GM04504 (cell line): ENCODE data around the gene LATS2.
A peak's percentile ranks its signal among the peaks of the same experiment; 100 is the strongest.
"Not testable (repeated sequence)": the region's sequence is repeated elsewhere in the genome, so short reads cannot be mapped to it uniquely, and the experiment has no call there.

Source experiments
- DNase-seq: peaks from one replicate; pipeline ENCODE4 v3.0.0-alpha.2; 2012; ENCODE audit warnings: low read depth

Gene LATS2

GRCh38 chr13:21075379-21076249 lies 14.2 kb upstream of the LATS2 start:
- no peak for DNase-seq

DNA sequence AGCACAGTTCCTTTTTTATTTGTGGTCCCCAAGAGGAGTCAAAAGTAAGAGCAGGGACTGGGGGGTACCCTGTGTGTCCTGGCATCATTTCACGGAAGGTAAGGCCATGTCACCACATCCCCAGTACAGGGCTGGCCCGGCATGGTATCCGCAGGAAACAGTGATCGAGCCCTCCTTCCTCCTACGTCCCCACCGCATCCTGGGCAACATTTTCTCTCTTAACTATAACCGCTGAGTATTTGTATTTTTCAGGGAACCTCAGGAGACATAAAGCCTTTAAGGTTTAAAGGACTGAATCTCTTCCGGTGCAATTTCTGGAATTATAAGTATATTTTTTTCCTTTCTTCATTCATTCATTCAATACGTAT lies 13.6 kb upstream of the LATS2 start:
- DNase-seq: no peak

GRCh38 chr13:21074546-21074945 lies 13.2 kb upstream of the LATS2 start:
- no peak for DNase-seq

DNA sequence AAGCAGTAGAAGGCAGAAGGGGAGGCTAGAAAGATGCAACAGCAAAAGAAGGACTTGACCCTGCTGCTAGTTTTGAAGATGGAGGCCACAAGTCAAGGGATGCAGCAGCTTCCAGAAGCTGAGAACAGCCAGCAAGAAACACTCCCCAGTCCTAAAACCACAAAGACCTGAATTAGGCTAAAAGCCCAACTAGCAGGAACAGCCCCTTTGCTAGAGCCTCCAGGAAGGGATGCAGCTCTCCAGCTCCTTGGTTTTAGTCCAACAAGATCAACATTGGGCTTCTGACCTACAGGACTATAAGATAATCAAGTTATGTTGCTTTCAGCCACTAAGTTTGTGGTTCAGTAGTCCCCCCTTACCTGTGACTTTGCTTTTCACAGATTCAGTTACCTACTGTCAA lies 10.5 kb upstream of the LATS2 start:
- no peak for DNase-seq

GRCh38 chr13:21071015-21071414 lies 9.6 kb upstream of the LATS2 start:
- DNase-seq: no peak

GRCh38 chr13:21069561-21070004 lies 8.2 kb upstream of the LATS2 start:
- DNase-seq: peak; percentile 94

- no peak for DNase-seq
Observed at GRCh38 chr13:21067848-21068247, 6.5 kb upstream of the LATS2 start.

- no peak for DNase-seq
Observed at GRCh38 chr13:21066946-21067345, 5.6 kb upstream of the LATS2 start.

GRCh38 chr13:21065686-21066085 lies 4.3 kb upstream of the LATS2 start:
- DNase-seq: no peak

DNA sequence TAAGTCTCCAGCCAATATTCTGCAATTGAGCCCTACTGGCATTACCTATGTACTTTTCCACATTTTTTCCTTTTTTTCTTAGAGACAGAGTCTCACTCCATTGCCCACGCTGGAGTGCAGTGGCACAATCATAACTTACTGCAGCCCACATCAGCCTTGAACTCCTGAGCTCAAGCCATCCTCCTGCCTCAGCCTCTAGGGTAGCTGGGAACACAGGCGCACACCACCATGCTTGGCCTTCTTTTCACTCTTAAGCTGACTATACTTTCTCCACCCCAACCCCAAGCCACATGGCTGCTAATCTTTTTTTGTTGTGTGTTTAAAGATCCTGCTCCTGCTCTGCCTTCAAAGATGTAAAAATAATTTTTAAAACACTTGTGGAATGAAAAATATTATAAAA lies 1.6 kb upstream of the LATS2 start:
- no peak for DNase-seq

DNA sequence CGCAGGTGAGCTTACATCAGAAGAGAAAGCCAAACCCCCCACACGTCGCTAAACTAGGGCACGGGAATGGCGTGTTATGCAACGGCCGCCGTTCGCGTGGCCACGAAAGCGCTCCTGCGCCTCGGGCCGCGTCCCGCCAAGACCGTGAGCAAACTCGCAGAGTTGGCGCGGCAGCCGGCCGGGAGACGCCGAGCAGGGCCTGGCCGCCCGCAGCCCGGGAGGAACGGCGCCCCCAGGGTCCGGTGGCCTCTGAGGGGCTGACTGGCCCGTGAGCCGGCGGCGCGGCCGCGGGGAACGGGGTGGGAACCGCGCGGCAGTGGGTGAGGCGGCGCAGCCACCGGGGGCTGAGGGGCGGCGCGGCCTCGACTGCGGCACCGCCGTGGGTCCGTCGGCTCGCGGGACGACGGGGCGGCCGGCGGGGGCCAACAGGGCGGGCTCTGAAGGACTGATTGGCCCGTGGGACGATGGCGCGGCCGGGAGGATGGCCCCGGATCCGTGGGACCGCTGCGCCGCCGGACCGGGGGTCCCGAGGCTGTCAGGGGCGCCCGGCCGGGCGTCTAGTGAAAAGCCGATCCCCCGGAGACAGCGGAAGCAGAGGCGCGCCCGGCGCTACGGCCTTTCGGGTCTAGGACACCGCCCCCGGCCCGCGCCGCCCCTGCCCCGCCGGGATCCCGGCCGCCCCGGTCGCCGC lies 903 bp downstream of the LATS2 start:
- DNase-seq: no peak

DNA sequence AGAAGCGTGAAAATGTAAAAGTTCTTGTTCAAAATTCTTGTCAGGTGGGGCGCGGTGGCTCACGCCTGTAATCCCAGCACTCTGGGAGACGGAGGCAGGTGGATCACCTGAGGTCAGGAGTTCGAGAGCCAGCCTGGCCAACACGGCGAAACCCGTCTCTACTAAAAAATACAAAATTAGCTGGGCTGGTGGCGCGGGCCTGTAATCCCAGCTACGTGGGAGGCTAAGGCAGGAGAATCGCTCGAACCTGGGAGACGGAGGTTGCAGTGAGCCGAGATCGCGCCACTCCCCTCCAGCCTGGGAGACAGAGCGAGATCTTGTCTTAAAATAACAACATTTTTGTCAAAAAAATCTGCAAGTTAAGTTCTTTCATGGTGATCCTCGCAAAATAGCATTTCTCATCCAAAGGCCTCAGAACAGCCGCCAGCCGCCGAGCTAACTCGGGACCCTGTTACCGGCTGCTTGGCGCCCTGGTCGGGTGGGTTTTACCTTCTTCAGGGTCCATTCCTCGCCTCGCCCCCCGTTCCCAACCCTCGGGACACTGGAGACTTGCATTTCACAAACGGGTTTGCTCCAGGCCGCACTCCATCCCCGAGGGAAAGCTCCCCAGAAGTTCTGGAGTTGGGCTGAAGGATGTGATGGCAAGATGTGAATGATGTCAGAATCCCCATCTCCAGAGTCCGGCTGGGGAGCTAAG lies 1.6 kb downstream of the LATS2 start:
- no peak for DNase-seq

DNA sequence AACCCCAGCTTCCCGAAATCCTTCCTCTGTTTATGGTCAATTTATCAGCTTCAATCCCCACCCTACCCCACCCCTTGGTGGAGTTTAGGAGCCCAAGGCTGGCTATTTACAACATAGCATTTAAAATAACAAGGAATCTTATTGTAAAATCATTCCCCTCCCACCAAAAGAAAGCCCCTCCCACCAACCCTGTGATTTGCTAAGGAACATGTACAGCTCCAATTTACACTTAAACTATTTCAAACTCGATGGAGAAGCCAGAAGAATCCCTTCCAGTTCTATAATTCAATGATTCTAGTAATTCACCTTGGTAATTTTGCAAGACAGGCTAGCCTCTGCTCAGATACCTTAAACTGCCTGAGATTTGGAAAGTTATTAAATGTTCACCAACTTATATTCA lies 3.0 kb downstream of the LATS2 start:
- no peak for DNase-seq

- DNase-seq: no peak
Observed at GRCh38 chr13:21055511-21056045, 5.8 kb downstream of the LATS2 start.

DNA sequence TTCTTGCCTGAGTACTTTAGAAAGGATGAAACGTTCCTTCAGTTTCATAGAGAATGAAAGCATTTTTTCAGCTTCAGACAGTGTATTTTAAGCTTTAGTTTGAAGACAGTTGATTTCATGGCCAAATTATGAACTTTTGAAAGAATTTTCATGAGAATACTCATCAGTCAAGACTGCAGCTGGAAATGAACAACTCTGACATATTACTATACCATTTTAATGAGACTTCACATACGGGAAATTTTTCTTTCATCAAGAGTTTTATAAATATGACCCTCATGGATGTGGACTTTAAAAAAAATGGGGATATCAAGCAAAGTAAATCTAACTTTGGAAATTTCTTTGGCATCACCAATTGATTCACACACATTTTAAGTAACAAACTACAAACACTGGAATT lies 6.4 kb downstream of the LATS2 start:
- peak; percentile 41 for DNase-seq

DNA sequence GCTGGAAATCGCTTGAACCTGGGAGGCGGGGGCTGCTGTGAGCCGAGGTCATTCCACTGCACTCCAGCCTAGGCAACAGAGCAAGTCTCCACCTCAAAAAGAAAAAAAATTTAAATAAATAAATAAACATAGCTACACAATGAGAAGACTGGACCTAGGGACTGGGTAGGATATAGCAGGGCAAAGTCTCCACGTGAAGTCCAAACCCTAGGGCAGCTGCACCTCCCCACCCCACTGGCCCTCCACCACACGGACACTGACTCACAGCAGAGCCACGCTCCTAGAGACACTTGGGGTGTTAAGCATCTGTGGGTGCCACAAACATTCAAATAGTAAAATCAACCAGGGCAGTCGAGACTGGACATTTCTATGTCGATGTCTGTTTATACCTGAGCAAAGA lies 7.1 kb downstream of the LATS2 start:
- no peak for DNase-seq

DNA sequence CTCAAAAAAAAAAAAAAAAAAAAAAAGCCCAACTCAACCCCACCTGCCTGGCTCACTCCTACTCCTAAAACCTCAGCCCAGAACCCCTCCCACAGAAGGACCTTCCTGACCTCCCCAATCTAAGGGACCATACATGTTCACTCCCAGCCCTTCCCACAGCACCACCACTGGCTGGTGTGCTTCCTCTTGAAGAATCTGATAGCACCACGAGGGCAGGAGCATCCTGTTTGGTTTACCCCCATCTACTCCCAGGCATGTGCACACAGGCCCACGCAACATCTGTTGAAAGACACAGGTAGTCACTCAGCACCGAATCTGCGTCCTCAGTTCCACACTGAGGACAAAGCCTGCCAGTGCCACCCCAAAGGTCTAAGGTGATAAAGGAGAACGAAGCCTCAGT lies 8.2 kb downstream of the LATS2 start:
- DNase-seq: no peak

DNA sequence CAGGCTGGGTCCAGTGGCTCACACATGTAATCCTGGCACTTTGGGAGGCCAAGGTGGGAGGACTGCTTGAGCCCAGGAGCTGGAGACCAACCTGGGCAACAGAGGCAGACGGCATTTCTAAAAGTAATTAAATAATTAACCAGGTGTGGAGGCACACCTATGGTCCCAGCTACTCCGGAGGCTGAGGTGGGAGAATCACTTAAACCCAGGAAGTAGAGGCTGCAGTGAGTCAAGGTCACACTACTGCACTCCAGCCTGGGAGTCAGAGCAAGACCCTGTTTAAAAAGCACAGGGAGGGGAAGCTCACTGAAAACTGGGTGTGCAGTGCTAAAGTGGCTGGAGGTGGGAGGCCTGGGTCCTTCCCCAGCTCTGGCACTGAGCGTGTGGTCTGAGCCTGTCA lies 9.7 kb downstream of the LATS2 start:
- no peak for DNase-seq

- DNase-seq: no peak
Observed at GRCh38 chr13:21050288-21051197, 10.8 kb downstream of the LATS2 start.

- DNase-seq: not testable (repeated sequence)
Observed at GRCh38 chr13:21049731-21050130, 11.7 kb downstream of the LATS2 start.

DNA sequence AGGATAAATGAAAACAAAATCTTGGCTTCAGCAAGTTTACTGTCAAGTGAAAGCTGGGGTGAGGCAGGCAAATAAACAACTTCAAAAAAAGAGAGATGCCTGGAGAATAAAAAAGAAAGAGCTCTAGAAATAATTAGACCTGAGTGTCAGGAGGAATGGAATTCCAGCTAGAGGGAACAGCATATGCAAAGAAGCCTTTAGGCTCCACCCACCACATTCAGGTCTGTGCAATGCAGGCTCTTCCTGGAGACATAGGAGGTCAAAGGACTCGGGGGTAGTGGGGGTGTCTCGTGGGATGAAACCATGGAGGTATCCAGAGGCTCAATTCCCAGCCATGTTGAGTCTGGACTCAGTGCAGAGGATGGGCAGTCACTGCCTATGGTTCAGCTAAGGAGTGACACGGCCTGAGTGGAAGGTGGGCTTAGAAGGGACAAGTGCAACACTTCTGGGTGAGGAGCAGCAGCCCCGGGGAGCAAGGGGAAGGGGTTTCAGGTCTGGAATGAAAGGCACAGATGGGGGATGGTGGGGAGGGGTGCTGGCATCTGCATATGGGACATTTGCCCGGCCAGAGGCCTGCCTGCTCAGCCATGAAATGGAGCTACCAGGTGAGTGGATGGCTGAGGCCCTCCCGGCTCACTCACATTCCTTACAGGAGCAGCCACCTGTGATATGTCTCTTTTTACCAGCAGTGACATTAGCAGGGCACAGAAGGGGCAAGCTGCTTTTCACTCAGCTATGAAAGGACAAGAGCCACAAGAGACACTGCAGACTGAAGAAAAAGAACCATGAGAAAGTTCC lies 12.3 kb downstream of the LATS2 start:
- no peak for DNase-seq
